Endothelial cell (in vitro differentiated cells): Measurements from ENCODE around the gene KCNMA1. TPM values are rescaled to one million over a fixed set of nuclear protein-coding genes. Genes with fewer than 3 reads are reported as not detected.

Source experiments
- DNase-seq: peaks from one replicate; pipeline ENCODE4 v3.0.0; 2021; ENCODE audit warnings: low spot score
- H3K27ac Mint-ChIP-seq: one replicate; pipeline ENCODE4 v1.8.0; 2021; ENCODE audit warnings: mixed read lengths, inconsistent platforms; ENCODE audit not compliant: unreplicated experiment
- H3K27me3 Mint-ChIP-seq: one replicate; pipeline ENCODE4 v1.8.0; 2021; ENCODE audit warnings: mild to moderate bottlenecking, moderate library complexity, mixed read lengths, inconsistent platforms; ENCODE audit not compliant: unreplicated experiment
- H3K36me3 Mint-ChIP-seq: one replicate; pipeline ENCODE4 v1.8.0; 2021; ENCODE audit warnings: mild to moderate bottlenecking, low read depth, mixed read lengths, inconsistent platforms; ENCODE audit not compliant: unreplicated experiment
- H3K4me1 Mint-ChIP-seq: one replicate; pipeline ENCODE4 v1.8.0; 2021; ENCODE audit warnings: mild to moderate bottlenecking, mixed read lengths, inconsistent platforms; ENCODE audit not compliant: unreplicated experiment
- H3K4me3 Mint-ChIP-seq: one replicate; pipeline ENCODE4 v1.8.0; 2021; ENCODE audit warnings: mild to moderate bottlenecking, mixed read lengths, inconsistent platforms; ENCODE audit not compliant: unreplicated experiment
- H3K9me3 Mint-ChIP-seq: one replicate; pipeline ENCODE4 v1.8.0; 2021; ENCODE audit warnings: mixed read lengths, inconsistent platforms; ENCODE audit not compliant: unreplicated experiment
- total RNA-seq: library from RNA; stranded (reverse); fragmentation: NEBNext Ultra II Directional; extraction: Animal tissue kit (Norgen Biotek cat#: 25700); gene quantifications from one replicate; pipeline ENCODE4 v1.2.1, GENCODE V29; 2021; ENCODE audit not compliant: unreplicated experiment
- TF ChIP-seq, protein P1 (sequence below): fragments of 200-600 bp; sonication (generic); IDR thresholded peaks from one replicate; pipeline ENCODE4 v1.5.0; 2021; ENCODE audit warnings: antibody characterized with exemption; ENCODE audit not compliant: unreplicated experiment

KCNMA1 gene
- total RNA-seq, 1 donor from 2014 or later, result 5.1 TPM

DNA sequence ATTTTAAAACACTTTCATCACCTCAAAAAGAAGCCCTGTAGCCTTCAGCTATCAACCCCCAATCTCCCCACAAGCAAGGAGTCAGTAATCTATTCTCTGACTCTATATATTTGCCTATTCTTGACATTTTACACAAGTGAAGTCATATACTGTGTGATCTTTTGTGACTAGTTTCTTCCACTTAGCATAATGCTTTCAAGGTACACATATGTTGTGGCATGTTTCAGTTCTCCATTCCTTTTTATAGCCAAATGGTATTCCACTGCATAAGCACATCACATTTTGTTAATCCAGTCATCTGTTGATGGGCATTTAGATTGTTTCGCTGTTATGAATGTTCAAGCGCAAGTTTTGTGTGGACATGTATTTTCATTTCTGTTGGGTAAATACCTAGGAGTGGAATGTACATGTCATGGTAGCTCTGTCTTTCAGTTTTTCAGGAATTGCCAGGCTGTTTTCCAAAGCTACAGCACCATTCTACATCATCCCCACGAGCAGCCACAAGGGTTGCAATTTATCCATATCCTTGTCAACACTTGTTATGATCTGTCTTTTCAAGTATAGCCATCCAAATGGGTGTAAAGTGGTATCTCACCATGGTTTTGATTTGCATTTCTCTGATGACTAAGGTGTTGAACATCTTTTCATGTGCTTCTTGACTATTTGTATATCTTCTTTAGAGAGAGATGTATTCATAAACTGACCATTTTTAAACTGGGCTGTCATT lies 405.6 kb downstream of the KCNMA1 start:
- no peak for DNase-seq
- Mint-ChIP-seq H3K27me3 (no peaks in the 10 kb centered on the region), H3K4me3 (no peak overlapping the region), H3K27ac (no peak overlapping the region), H3K36me3 (no peaks in the 10 kb centered on the region), H3K9me3 (no peaks in the 10 kb centered on the region), H3K4me1 (no peaks in the 10 kb centered on the region)
- TF ChIP-seq, protein P1, sequence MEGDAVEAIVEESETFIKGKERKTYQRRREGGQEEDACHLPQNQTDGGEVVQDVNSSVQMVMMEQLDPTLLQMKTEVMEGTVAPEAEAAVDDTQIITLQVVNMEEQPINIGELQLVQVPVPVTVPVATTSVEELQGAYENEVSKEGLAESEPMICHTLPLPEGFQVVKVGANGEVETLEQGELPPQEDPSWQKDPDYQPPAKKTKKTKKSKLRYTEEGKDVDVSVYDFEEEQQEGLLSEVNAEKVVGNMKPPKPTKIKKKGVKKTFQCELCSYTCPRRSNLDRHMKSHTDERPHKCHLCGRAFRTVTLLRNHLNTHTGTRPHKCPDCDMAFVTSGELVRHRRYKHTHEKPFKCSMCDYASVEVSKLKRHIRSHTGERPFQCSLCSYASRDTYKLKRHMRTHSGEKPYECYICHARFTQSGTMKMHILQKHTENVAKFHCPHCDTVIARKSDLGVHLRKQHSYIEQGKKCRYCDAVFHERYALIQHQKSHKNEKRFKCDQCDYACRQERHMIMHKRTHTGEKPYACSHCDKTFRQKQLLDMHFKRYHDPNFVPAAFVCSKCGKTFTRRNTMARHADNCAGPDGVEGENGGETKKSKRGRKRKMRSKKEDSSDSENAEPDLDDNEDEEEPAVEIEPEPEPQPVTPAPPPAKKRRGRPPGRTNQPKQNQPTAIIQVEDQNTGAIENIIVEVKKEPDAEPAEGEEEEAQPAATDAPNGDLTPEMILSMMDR, result no peak

DNA sequence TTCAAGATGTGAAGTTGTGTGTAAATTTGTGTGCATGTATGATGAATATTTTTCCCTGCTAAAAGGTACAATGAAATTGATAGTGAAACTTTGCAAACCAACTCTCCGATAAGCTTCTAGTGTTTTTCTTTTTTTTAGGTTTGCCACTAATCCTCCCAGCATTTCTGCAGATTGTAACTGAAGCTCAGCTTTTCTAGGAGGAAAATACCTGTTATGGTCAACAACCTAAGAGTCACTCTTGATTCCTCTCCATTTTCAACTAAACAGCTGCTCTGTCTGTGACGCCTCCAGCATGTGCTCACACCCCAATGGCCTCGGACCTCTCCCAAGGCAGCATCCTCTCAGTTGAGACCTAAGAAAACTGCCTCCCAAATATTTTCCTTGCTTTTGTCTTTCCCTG lies 406.2 kb downstream of the KCNMA1 start:
- no peak for DNase-seq
- Mint-ChIP-seq H3K4me3 (no peak overlapping the region), H3K9me3 (no peaks in the 10 kb centered on the region), H3K36me3 (no peaks in the 10 kb centered on the region), H3K27me3 (no peaks in the 10 kb centered on the region), H3K4me1 (no peaks in the 10 kb centered on the region), H3K27ac (no peak overlapping the region)
- TF ChIP-seq, protein P1, result no peak

DNA sequence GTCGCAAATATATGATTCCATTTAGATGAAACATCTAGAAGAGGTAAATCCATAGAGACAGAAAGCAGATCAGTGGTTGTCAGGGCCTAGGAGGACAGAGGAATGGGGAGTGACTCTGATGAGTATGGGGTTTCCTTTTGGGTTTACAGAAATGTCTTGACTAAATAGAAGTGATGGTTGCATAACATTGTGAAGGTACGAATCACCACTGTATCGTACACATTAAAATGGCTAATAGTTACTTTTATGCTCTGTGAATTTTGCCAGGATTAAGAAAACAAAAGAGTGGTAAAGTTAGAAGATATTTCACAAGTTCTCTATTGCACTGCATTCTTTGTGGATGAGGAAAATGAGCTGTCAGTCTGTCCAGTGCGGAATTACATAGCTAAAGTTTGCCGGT lies 407.4 kb downstream of the KCNMA1 start:
- TF ChIP-seq, protein P1, result no peak
- no peak for DNase-seq
- H3K4me3 Mint-ChIP-seq, result no peak overlapping the region
- H3K36me3 Mint-ChIP-seq, result no peaks in the 10 kb centered on the region
- peaks cover 4% of the 10 kb centered on the region for H3K4me1 Mint-ChIP-seq
- no peaks in the 10 kb centered on the region for H3K27me3 Mint-ChIP-seq
- H3K9me3 Mint-ChIP-seq, result no peaks in the 10 kb centered on the region
- H3K27ac Mint-ChIP-seq, result no peak overlapping the region

DNA sequence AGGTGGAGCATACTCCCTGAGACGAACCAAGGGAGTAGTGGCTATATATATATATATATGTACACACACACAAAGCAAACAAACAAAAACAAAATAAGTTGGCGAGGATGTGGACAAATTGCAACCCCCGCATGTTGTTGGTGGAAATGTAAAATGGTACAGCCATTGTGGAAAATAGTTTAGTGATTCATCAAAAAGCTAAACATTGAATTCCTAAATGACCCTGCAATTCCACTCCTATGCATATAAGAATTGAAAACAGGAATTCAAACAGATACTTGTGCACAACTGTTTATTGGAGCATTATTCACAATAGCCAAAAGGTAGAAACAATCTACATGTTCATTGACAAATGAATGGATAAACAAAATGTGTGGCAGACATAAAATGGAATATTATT lies 407.9 kb downstream of the KCNMA1 start:
- no peaks in the 10 kb centered on the region for H3K36me3 Mint-ChIP-seq
- peaks cover 8% of the 10 kb centered on the region for H3K4me1 Mint-ChIP-seq
- H3K4me3 Mint-ChIP-seq, result no peak overlapping the region
- TF ChIP-seq, protein P1, result no peak
- no peak for DNase-seq
- H3K9me3 Mint-ChIP-seq, result no peaks in the 10 kb centered on the region
- no peaks in the 10 kb centered on the region for H3K27me3 Mint-ChIP-seq
- no peak overlapping the region for H3K27ac Mint-ChIP-seq

DNA sequence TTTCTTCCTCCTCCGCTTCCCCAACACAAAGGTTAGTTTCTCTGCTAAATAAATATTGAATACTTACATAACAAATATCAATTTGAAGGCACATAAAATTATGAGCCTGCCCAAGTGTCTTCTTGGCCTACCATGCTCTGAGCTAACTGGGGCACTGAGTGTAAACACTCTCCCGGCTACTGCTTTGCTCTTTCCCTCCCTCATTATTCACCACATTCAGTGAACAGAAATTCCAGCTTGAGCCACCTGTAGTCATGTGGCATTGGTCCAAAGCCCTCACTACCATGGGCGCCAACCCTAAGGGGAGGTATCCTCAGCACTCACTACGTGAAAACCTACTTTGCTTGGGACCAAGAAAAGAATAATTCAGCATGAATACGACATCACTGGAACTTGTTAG lies 409.0 kb downstream of the KCNMA1 start:
- TF ChIP-seq, protein P1, result no peak
- peaks cover 8% of the 10 kb centered on the region for H3K4me1 Mint-ChIP-seq
- H3K27ac Mint-ChIP-seq, result no peak overlapping the region
- no peaks in the 10 kb centered on the region for H3K27me3 Mint-ChIP-seq
- no peak for DNase-seq
- H3K4me3 Mint-ChIP-seq, result no peak overlapping the region
- H3K9me3 Mint-ChIP-seq, result no peaks in the 10 kb centered on the region
- H3K36me3 Mint-ChIP-seq, result no peaks in the 10 kb centered on the region
